Common myeloid progenitor, CD34-positive (primary cell): ENCODE data around the gene PNO1.

Source experiments
- CTCF ChIA-PET: fragments of 350-600 bp; sonication (Branson Sonifier 250); formaldehyde crosslinking; loops from one replicate; lab custom pipeline; 2021; ENCODE audit warnings: antibody characterized with exemption; lab: Charles Lee
- POLR2A ChIA-PET: fragments of 350-600 bp; sonication (Branson Sonifier 250); formaldehyde crosslinking; loops from one replicate; lab custom pipeline; 2021; ENCODE audit warnings: antibody characterized with exemption; lab: Charles Lee
- DNase-seq, 3 donors: peaks; one replicate each; pipeline versions ENCODE4 v3.0.0 to v3.0.0-alpha.2; 2013
- H3K27ac ChIP-seq, 2 experiments: 1 replicate in 1 of 2; 2 replicates in 1 of 2; pipeline ENCODE4 v1.7.0; 2013; ENCODE audit warnings: inconsistent platforms in 2 of 2, low read length in 2 of 2, mild to moderate bottlenecking in 2 of 2, low read depth in 1 of 2, moderate library complexity in 1 of 2; ENCODE audit not compliant: severe bottlenecking in 2 of 2, insufficient read depth in 1 of 2, poor library complexity in 1 of 2
- H3K27me3 ChIP-seq, 5 experiments: replicated peaks in 2 of 5; 1 replicate in 3 of 5; 2 replicates in 2 of 5; pipeline versions ENCODE4 v1.6.1 to v1.7.0; 2013; ENCODE audit warnings: low read length in 4 of 5, mild to moderate bottlenecking in 2 of 5, moderate library complexity in 2 of 5, inconsistent platforms in 1 of 5; ENCODE audit not compliant: insufficient read depth in 5 of 5, control insufficient read depth in 4 of 5
- H3K36me3 ChIP-seq, 4 experiments: 1 replicate in 2 of 4; 2 replicates in 2 of 4; pipeline versions ENCODE4 v1.6.1 to v1.7.0; 2013; ENCODE audit warnings: low read length in 3 of 4, control low read depth in 1 of 4, mild to moderate bottlenecking in 1 of 4; ENCODE audit not compliant: control insufficient read depth in 4 of 4, insufficient read depth in 4 of 4
- H3K4me1 ChIP-seq, 4 experiments: 1 replicate in 3 of 4; 2 replicates in 1 of 4; pipeline versions ENCODE4 v1.6.1 to v1.7.1; 2013; ENCODE audit warnings: low read length in 3 of 4, mild to moderate bottlenecking in 3 of 4, control low read depth in 1 of 4, inconsistent platforms in 1 of 4, moderate library complexity in 1 of 4; ENCODE audit not compliant: control insufficient read depth in 4 of 4, insufficient read depth in 4 of 4; ENCODE audit errors: control extremely low read depth in 1 of 4
- H3K4me3 ChIP-seq, 7 experiments: 1 replicate in 4 of 7; 2 replicates in 3 of 7; pipeline versions ENCODE4 v1.5.1 to v1.7.0; 2013; ENCODE audit warnings: mild to moderate bottlenecking in 7 of 7, low read length in 6 of 7, moderate library complexity in 6 of 7, inconsistent platforms in 2 of 7, low read depth in 2 of 7, control low read depth in 1 of 7; ENCODE audit not compliant: insufficient read depth in 4 of 7, control insufficient read depth in 1 of 7; ENCODE audit errors: extremely low read depth in 1 of 7
- H3K9me3 ChIP-seq, 5 experiments: 1 replicate in 4 of 5; 2 replicates in 1 of 5; pipeline versions ENCODE4 v1.6.1 to v1.7.1; 2013; ENCODE audit warnings: low read length in 4 of 5, mild to moderate bottlenecking in 2 of 5, inconsistent platforms in 1 of 5, low read depth in 1 of 5, moderate library complexity in 1 of 5; ENCODE audit not compliant: control insufficient read depth in 4 of 5, insufficient read depth in 2 of 5; ENCODE audit errors: control extremely low read depth in 1 of 5
- WGBS: methylation state at CpG from one replicate; pipeline ENCODE4 v1.1.5; 2013; ENCODE audit not compliant: insufficient coverage; 5-methylcytosine and 5-hydroxymethylcytosine counted together

PNO1 gene

DNA sequence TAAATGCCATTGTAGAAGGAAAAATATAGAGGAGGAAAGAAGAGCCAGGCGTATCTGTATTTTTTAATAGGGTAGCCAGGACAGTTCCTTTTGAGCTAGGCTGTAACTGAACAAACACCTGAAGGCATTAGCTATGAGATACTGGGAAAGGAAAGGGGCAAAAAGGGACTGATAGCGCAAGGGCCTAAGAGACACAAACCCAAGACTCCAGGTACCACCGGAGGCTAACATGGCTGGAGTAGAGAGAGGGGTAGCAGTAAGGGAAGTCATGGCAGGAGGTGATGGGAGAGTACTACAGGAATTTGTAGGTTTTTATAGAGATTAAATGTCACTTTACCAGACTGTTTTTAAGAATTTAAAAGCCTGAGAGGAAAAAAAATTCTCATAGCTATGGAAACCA is 20.7 kb downstream of the PNO1 start:
- peaks cover 12 to 50% (median 30%) of the 10 kb centered on the region in 4 experiments for H3K36me3 ChIP-seq
- POLR2A ChIA-PET, result no interaction called here
- H3K4me1 ChIP-seq, result peaks cover 4 to 18% (median 10%) of the 10 kb centered on the region in 4 experiments
- CTCF ChIA-PET, result interaction anchor here (1.0 to 2.2 kb wide), 4 partner anchors 10 to 56 kb away, joined by 4 to 16 read pairs (median 10); no protein-coding TSS in a partner anchor
- H3K27ac ChIP-seq, result no peak overlapping the region
- no peak for DNase-seq
- 100% methylated on average over 3 of the region's 3 CpGs for WGBS
- H3K4me3 ChIP-seq, result no peak overlapping the region
- no peaks in the 10 kb centered on the region for H3K9me3 ChIP-seq
- no peaks in the 10 kb centered on the region for H3K27me3 ChIP-seq

DNA sequence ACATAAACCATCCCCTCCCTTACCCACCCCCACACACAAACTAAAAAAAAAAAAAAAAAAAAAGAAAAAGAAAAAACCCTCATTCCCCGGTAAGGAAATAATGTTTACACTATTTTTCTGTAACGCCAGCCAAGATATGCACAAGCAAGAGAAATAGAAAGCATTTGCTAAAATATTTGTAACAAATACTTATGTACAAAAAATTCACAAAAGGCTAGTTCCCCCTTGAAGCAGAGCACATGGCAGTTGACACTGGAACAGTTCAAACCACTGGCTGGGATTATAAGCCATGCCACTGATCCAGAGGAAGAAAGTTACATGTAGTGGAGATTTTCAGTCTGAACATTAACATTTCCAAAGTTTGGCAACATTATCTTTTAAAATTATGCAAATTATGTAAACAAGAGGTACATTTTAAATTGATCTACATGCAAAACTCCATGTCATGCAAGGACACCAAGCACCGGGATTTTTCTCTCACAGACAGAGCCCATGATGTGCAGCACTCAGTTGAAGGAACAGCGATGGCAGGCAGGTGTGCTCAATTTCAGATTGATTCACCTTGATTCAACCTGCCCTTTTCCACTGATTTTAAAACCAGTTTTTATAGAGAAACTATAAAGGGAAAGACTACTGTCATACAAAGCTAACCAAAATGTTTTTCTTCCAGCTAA is 21.4 kb downstream of the PNO1 start:
- H3K36me3 ChIP-seq, result peaks cover 17 to 56% (median 34%) of the 10 kb centered on the region in 4 experiments
- DNase-seq, result no peak
- H3K9me3 ChIP-seq, result no peaks in the 10 kb centered on the region
- peaks cover 0 to 12% (median 5%) of the 10 kb centered on the region in 4 experiments for H3K4me1 ChIP-seq
- H3K27ac ChIP-seq, result no peak overlapping the region
- ChIA-PET POLR2A (no interaction called here), CTCF (interaction anchor here (0.9 to 2.2 kb wide), 8 partner anchors 10 to 114 kb away, joined by 3 to 16 read pairs (median 6); no protein-coding TSS in a partner anchor)
- no peak overlapping the region for H3K4me3 ChIP-seq
- WGBS, result 94% methylated on average over 2 of the region's 4 CpGs
- no peaks in the 10 kb centered on the region for H3K27me3 ChIP-seq

DNA sequence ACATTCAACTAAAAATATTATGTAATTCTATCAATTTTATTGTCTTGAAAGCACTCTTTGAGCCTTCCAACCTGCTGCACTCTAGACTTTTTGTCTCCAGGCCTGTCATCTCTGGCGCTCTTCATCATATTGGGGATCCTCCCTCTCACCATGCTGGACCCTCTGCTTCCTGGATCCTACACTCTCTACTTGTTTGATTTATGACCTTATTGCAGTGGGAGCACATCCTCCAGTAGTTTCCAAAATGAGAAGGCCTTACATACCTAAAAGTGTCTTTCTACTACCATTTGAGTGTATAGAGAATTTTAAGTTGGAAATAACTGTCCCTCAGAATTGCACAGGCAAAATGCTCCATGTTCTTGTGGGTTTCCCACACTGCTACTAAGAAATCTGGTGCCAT is 25.2 kb downstream of the PNO1 start:
- no peak overlapping the region for H3K4me3 ChIP-seq
- WGBS, result 86% methylated on average over 1 of the region's 1 CpG
- H3K9me3 ChIP-seq, result no peaks in the 10 kb centered on the region
- CTCF ChIA-PET, result interaction anchor here (1.0 to 4.5 kb wide), 3 partner anchors 9 to 59 kb away, joined by 3 to 52 read pairs (median 4); no protein-coding TSS in a partner anchor
- POLR2A ChIA-PET, result no interaction called here
- H3K4me1 ChIP-seq, result no peaks in the 10 kb centered on the region
- no peak overlapping the region for H3K27ac ChIP-seq
- peaks cover 14 to 55% (median 35%) of the 10 kb centered on the region in 4 experiments for H3K36me3 ChIP-seq
- no peak for DNase-seq
- no peaks in the 10 kb centered on the region for H3K27me3 ChIP-seq

DNA sequence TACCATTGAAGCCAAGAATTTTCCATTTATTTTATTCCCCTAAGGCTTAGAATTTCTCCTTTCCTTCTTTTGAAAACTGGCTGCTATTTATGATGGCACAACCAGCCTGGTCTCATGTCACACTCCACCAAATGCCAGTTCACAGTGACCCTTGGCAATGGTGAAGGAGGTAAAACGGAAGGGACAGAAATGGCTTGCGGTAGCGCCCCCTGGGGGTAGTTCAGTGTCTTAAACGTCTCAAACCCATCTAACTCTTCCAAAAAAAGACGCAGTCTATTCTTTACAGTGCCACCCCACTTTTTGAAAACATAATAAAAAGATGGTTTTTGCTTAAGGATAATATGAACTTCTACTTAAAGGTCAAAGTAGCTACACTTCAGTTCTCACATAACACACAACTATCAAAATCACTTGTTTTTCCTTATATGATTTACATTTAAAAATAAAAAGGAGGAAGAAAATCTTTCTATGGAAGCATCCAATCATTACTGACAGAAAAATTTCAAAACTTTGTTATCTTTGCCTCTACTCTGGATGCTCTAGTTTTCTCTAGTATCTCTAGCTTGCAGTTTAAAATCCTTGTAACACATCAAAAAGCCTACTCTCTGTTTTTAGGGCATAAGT is 28.0 kb downstream of the PNO1 start:
- Histone ChIP-seq H3K4me3 (no peak overlapping the region), H3K4me1 (peaks cover 0 to 6% (median 2%) of the 10 kb centered on the region in 4 experiments), H3K27ac (no peak overlapping the region), H3K27me3 (no peaks in the 10 kb centered on the region), H3K9me3 (no peaks in the 10 kb centered on the region), H3K36me3 (peaks cover 10 to 38% (median 25%) of the 10 kb centered on the region in 4 experiments)
- DNase-seq, result peak; percentile 75 to 84 (median 79)
- ChIA-PET CTCF (interaction anchor here (0.9 to 4.5 kb wide), 15 partner anchors 9 to 100 kb away, joined by 3 to 52 read pairs (median 6); no protein-coding TSS in a partner anchor), POLR2A (interaction anchor here (0.6 kb wide), 1 partner anchor 17 kb away, joined by 3 read pairs; no protein-coding TSS in a partner anchor)
- WGBS, result no CpG with 5 or more reads among the region's 5 CpGs

DNA sequence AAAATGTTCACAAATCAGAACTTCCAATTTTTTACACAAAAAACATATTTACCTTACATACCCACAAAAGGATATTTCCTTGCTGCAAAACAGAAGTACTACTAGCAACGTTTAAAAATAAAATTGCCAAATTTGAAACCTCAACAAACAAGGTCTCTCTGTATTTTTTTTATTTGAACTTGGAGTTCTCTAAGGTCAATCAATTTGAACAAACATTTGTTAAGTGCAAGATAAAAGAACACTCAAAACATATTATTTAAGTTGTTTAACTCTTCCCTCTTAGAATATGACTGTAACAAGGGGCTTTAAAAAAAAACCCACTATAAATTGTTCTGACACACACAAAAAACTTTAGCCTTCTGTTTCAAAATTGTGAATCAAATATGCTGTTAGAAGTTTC is 29.6 kb downstream of the PNO1 start:
- H3K4me3 ChIP-seq, result no peak overlapping the region
- H3K27ac ChIP-seq, result no peak overlapping the region
- no CpG with 5 or more reads among the region's 1 CpG for WGBS
- ChIA-PET POLR2A (interaction anchor here (0.6 kb wide), 1 partner anchor 67 kb away, joined by 3 read pairs; no protein-coding TSS in a partner anchor), CTCF (interaction anchor here (2.9 to 4.5 kb wide), 4 partner anchors 7 to 104 kb away, joined by 10 to 52 read pairs (median 16); no protein-coding TSS in a partner anchor)
- peaks cover 0 to 6% (median 2%) of the 10 kb centered on the region in 4 experiments for H3K4me1 ChIP-seq
- H3K27me3 ChIP-seq, result no peaks in the 10 kb centered on the region
- no peak for DNase-seq
- H3K36me3 ChIP-seq, result peaks cover 8 to 30% (median 19%) of the 10 kb centered on the region in 4 experiments
- no peaks in the 10 kb centered on the region for H3K9me3 ChIP-seq

DNA sequence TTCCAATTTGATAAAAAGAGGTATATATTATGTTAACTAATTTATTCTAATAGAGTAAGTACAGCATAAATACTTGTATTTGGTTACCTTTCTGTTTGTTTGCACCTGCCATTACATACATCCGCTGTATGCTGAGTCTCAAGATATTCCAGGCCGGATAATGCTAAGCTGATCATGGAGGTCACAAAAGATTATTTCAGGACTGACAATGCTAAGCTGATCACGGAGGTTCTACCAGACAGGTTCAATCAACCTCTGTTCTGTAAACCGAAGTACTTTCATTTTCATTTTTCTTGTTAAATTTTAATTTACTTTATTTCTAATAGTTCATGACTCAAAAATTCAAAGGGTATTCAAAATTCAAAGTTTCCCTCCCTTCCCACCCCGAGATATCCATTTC is 31.1 kb downstream of the PNO1 start:
- H3K9me3 ChIP-seq, result no peaks in the 10 kb centered on the region
- peaks cover 0 to 9% (median 2%) of the 10 kb centered on the region in 4 experiments for H3K4me1 ChIP-seq
- POLR2A ChIA-PET, result no interaction called here
- CTCF ChIA-PET, result interaction anchor here (1.1 to 2.9 kb wide), 9 partner anchors 9 to 102 kb away, joined by 3 to 11 read pairs (median 6); partner anchors contain the start of gene PNO1
- H3K27me3 ChIP-seq, result no peaks in the 10 kb centered on the region
- 89% methylated on average over 2 of the region's 5 CpGs for WGBS
- peak overlapping the region in 2 of 7 experiments; percentile 30 to 44 for H3K4me3 ChIP-seq
- peak overlapping the region in 1 of 2 experiments; percentile 38 for H3K27ac ChIP-seq
- peak in 1 of 3 donors; percentile 41 for DNase-seq
- peaks cover 5 to 19% (median 13%) of the 10 kb centered on the region in 4 experiments for H3K36me3 ChIP-seq
